AG04450 (cell line): ENCODE measurements around the gene CHN1. TPM values are rescaled to one million over a fixed set of nuclear protein-coding genes. Genes with fewer than 3 reads are reported as not detected.

Source experiments
- CTCF ChIA-PET: fragments of 300-600, 350-600 bp; formaldehyde crosslinking; extraction: SDS; loops from one replicate; lab custom pipeline; 2022; ENCODE audit warnings: antibody characterized with exemption, inconsistent platforms; lab: Charles Lee
- POLR2A ChIA-PET: fragments of 350-600 bp; formaldehyde crosslinking; extraction: SDS; loops from one replicate; lab custom pipeline; 2021; ENCODE audit warnings: antibody characterized with exemption, inconsistent platforms; lab: Yijun Ruan, JAX
- DNase-seq: peaks from one replicate; pipeline ENCODE4 v3.0.0-alpha.2; 2011; ENCODE audit warnings: low read depth, low spot score
- H3K27ac ChIP-seq: one replicate; pipeline ENCODE4 v1.5.1; 2012; ENCODE audit warnings: low read depth, low read length, control low read depth
- H3K27me3 ChIP-seq: one replicate; pipeline ENCODE4 v1.6.0; 2012; ENCODE audit warnings: low read length; ENCODE audit not compliant: control insufficient read depth, insufficient read depth
- H3K4me3 ChIP-seq: 2 replicates; pipeline ENCODE4 v1.5.1; 2011; ENCODE audit warnings: mild to moderate bottlenecking, low read depth, low read length, control low read depth
- H3K9me3 ChIP-seq: 2 replicates; pipeline ENCODE4 v1.5.1; 2012; ENCODE audit warnings: low read length; ENCODE audit not compliant: control insufficient read depth, insufficient read depth
- polyA plus RNA-seq: library from polyadenylated mRNA; depleted of rRNA; stranded (reverse); fragments of >200 nt; gene quantifications from 2 replicates; pipeline ENCODE4 v1.2.3, GENCODE V29; 2011
- TF ChIP-seq, protein P1 (sequence below): IDR thresholded peaks from 2 replicates; pipeline ENCODE4 v1.5.1; 2011; ENCODE audit warnings: low read depth, low read length, control low read depth, inconsistent platforms

CHN1 gene
- polyA plus RNA-seq, 1 experiment, result 258 TPM

DNA sequence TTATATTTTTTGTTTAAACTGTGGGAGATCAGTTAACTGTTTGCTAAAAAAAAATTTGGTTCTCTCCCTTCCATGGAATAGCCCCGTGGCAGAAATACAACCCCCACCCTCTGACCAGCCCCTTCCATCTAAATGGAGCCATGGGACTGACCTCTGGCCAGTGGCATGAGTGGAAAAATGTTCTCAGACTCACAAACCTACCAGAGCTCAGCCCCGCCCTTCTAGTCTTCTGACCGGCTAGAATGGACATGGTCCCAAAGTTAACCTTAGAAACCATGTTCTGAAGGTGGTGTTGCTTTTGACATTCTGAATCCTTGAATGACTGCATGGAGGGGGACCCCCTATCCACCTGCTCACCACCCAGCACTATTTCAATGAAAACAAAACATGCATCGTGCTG, 239.6 kb downstream of the CHN1 start:
- ChIA-PET CTCF (interaction anchor here (0.6 to 6.2 kb wide), 9 partner anchors 16 to 240 kb away, joined by 3 to 74 read pairs (median 3); partner anchors contain the start of gene CHN1), POLR2A (interaction anchor here (0.8 kb wide), 1 partner anchor 22 kb away, joined by 3 read pairs; no protein-coding TSS in a partner anchor)
- no peak for DNase-seq
- Histone ChIP-seq H3K27me3 (no peaks in the 10 kb centered on the region), H3K9me3 (no peaks in the 10 kb centered on the region), H3K4me3 (no peak overlapping the region), H3K27ac (no peak overlapping the region)
- TF ChIP-seq, protein P1, sequence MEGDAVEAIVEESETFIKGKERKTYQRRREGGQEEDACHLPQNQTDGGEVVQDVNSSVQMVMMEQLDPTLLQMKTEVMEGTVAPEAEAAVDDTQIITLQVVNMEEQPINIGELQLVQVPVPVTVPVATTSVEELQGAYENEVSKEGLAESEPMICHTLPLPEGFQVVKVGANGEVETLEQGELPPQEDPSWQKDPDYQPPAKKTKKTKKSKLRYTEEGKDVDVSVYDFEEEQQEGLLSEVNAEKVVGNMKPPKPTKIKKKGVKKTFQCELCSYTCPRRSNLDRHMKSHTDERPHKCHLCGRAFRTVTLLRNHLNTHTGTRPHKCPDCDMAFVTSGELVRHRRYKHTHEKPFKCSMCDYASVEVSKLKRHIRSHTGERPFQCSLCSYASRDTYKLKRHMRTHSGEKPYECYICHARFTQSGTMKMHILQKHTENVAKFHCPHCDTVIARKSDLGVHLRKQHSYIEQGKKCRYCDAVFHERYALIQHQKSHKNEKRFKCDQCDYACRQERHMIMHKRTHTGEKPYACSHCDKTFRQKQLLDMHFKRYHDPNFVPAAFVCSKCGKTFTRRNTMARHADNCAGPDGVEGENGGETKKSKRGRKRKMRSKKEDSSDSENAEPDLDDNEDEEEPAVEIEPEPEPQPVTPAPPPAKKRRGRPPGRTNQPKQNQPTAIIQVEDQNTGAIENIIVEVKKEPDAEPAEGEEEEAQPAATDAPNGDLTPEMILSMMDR, result no peak

DNA sequence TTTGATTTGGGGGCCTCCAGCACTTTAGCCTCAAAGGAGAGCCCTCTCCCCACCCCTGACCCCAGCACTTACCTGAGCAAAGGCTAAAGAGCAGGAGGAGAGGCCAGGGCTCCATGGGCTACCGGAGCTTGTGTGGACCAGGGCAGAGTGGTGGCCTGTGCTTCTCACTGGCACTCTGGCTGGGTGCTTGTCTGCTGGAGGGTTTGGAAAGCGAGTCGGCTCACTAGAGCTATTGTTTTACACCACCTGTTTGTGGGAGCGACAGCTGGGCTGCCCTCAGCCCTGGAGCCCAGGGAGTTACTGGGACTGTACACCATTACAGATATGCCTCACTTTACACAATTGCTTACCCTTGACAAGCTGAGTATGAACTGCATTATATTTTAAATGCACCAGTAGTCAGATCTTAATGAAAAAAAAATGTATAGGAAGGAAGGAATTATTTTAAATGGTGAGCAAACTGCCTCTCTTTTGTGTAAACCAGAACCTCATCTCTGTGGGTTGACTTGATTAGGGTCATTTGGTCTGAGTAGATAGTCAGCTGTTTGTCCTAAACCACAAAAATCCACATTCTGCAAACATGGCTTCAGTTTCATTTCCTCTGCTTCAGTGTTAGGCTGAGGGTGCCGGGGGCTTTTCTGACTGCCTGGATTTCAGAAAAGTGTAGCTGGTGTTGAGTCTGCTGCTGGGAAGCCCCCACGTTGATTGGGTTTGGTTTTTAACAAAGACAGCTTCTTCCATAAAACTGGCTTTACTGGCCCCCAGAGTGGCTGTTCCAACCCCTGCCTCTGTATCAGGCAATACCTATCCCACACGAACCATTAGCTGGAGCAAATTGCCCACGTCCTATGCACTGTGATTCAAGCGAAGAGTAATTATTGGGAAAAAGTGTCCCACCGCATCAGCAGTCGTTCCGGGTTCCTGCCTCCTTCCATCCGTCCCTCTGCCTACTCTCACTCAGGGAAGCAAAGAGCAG, 240.6 kb downstream of the CHN1 start, which contains the start of gene CHRNA1:
TSS of gene CHRNA1 (minus strand) at position 193 of the 976 bp plus-strand sequence. CDS start at position 115, 78 bp downstream.
- peak within 1 kb of the TSS; percentile 82 for H3K27ac ChIP-seq
- POLR2A ChIA-PET, result interaction anchor here (0.8 to 2.2 kb wide), 3 partner anchors 8 to 208 kb away, joined by 3 to 7 read pairs (median 3); no protein-coding TSS in a partner anchor
- TF ChIP-seq, protein P1, result no peak
- no peaks in the 10 kb centered on the region for H3K9me3 ChIP-seq
- CTCF ChIA-PET, result interaction anchor here (0.8 to 6.2 kb wide), 12 partner anchors 7 to 241 kb away, joined by 3 to 74 read pairs (median 6); partner anchors contain the start of gene CHN1
- no peaks in the 10 kb centered on the region for H3K27me3 ChIP-seq
- no peak for DNase-seq
- no peak within 1 kb of the TSS for H3K4me3 ChIP-seq

DNA sequence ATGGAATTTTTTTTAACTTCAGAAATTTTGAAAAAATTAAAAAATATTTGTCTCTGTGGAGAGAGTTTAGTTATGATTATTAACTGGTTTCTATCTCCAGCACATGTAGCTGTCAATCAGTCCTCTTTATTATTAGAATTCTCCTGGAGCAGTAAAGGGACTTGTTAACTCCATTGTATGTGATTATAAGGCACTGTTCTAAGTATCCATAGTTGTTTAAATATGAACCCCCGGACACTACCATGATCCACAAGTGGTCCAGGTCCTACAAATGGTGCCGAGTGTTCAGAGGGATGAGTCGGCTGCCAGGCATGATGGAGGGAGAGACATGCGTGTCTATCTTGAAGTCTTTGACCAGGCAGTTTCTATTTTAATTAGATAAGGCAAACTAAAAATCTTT, 241.4 kb downstream of the CHN1 start:
- no peak overlapping the region for H3K4me3 ChIP-seq
- ChIA-PET POLR2A (interaction anchor here (0.6 to 2.2 kb wide), 3 partner anchors 9 to 221 kb away, joined by 3 to 7 read pairs (median 3); no protein-coding TSS in a partner anchor), CTCF (interaction anchor here (1.0 to 6.2 kb wide), 9 partner anchors 8 to 302 kb away, joined by 3 to 74 read pairs (median 9); no protein-coding TSS in a partner anchor)
- no peaks in the 10 kb centered on the region for H3K27me3 ChIP-seq
- DNase-seq, result no peak
- H3K27ac ChIP-seq, result peak overlapping the region; percentile 82
- TF ChIP-seq, protein P1, result no peak
- no peaks in the 10 kb centered on the region for H3K9me3 ChIP-seq

DNA sequence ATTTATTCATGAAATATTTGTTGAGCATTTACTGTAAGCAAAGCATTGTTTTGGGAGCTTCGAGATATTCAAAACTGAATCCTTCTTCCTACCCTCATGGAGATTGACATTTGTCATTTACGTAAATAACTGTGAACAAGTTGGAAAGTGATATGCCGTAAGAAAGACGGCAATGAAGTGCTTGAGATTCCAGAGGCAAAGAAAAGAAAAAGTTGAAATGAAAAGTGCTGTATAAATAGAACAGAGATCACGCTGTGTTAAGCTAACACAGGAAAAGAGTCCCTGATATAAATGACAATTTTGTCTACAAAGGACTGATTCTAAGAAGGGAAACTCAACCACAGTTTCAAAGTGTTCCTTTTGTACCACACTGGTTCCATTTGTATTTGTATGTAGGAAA, 242.7 kb downstream of the CHN1 start:
- ChIA-PET CTCF (interaction anchor here (0.7 to 6.2 kb wide), 13 partner anchors 9 to 229 kb away, joined by 3 to 74 read pairs (median 6); no protein-coding TSS in a partner anchor), POLR2A (interaction anchor here (1.0 to 2.2 kb wide), 2 partner anchors 10 to 236 kb away, joined by 4 to 7 read pairs; no protein-coding TSS in a partner anchor)
- H3K4me3 ChIP-seq, result no peak overlapping the region
- H3K27me3 ChIP-seq, result no peaks in the 10 kb centered on the region
- DNase-seq, result no peak
- no peaks in the 10 kb centered on the region for H3K9me3 ChIP-seq
- no peak overlapping the region for H3K27ac ChIP-seq
- TF ChIP-seq, protein P1, result no peak
